GM12892 (cell line): Measurements from ENCODE around the gene RAG2.

Experiments used
- POLR2A ChIP-seq: IDR thresholded peaks from 2 replicates; pipeline ENCODE4 v1.6.1; 2011; ENCODE audit warnings: low read depth, low read length, control low read depth
- POLR2AphosphoS5 ChIP-seq: IDR thresholded peaks from 2 replicates; pipeline ENCODE4 v1.6.1; 2011; ENCODE audit warnings: low read depth, low read length, control low read depth
- TAF1 ChIP-seq: IDR thresholded peaks from 2 replicates; pipeline ENCODE4 v1.6.1; 2011; ENCODE audit warnings: low read depth, mild to moderate bottlenecking, control low read depth, low read length, borderline replicate concordance

DNA sequence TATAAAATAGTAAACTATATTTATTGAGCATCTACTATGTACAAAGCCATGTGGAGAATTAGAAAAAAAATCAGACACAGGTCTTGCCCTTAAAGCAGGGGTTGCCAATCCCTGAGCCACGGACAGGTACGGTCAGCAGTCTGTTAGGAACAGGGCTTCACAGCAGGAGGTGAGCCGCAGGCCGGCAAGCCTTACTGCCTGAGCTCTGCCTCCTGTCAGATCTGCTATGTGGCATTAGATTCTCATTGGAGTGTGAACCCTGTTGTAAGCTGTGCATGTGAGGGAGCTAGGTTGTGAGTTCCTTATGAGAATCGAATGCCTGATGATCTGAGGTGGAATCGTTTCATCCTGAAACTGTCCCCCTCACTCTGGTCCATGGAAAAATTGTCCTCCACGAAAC is 2.1 kb upstream of the RAG2 start:
- no peak for TF ChIP-seq POLR2A
- TF ChIP-seq TAF1 = no peak
- no peak for TF ChIP-seq POLR2AphosphoS5
